MCF 10A (cell line): ENCODE data around the gene LRRIQ4. TPM values are rescaled to one million over a fixed set of nuclear protein-coding genes. Genes with fewer than 3 reads are reported as not detected.

Source experiments
- BruUV-seq: library from RNA; stranded (reverse); fragments of 400-500 nt; replicated peaks from 2 replicates; lab custom pipeline; 2021; lab: Mats Ljungman, UMichigan
- CTCF ChIA-PET: fragments of 300-600 bp; sonication (Branson Sonifier 250); formaldehyde crosslinking; extraction: SDS; loops from one replicate; lab custom pipeline; 2021; ENCODE audit warnings: antibody characterized with exemption, inconsistent platforms; lab: Yijun Ruan, JAX
- POLR2A ChIA-PET: fragments of 300-600, 350-650 bp; sonication (Branson Sonifier 250); formaldehyde crosslinking; extraction: SDS; loops from one replicate; lab custom pipeline; 2020; ENCODE audit warnings: antibody characterized with exemption, inconsistent platforms; lab: Yijun Ruan, JAX
- DNase-seq: peaks from one replicate; pipeline ENCODE4 v3.0.0-alpha.2; 2018; ENCODE audit not compliant: unreplicated experiment
- H3K27ac Mint-ChIP-seq: one replicate; pipeline ENCODE4 v1.8.0; 2022; ENCODE audit warnings: mild to moderate bottlenecking, low read depth, mixed read lengths; ENCODE audit not compliant: unreplicated experiment
- H3K27me3 Mint-ChIP-seq: one replicate; pipeline ENCODE4 v1.8.0; 2022; ENCODE audit warnings: mixed read lengths; ENCODE audit not compliant: insufficient read depth, unreplicated experiment
- H3K36me3 Mint-ChIP-seq: one replicate; pipeline ENCODE4 v1.8.0; 2022; ENCODE audit warnings: mild to moderate bottlenecking, moderate library complexity, mixed read lengths; ENCODE audit not compliant: insufficient read depth, unreplicated experiment
- H3K4me1 Mint-ChIP-seq: one replicate; pipeline ENCODE4 v1.8.0; 2022; ENCODE audit warnings: mixed read lengths; ENCODE audit not compliant: insufficient read depth, unreplicated experiment
- H3K4me3 Mint-ChIP-seq: one replicate; pipeline ENCODE4 v1.8.0; 2022; ENCODE audit warnings: mild to moderate bottlenecking, moderate library complexity, mixed read lengths; ENCODE audit not compliant: unreplicated experiment
- H3K9me3 Mint-ChIP-seq: one replicate; pipeline ENCODE4 v1.8.0; 2022; ENCODE audit warnings: mixed read lengths; ENCODE audit not compliant: unreplicated experiment
- CTCF ChIP-seq: fragments of 200-600 bp; IDR thresholded peaks from one replicate; pipeline ENCODE4 v1.8.0; 2022; ENCODE audit warnings: antibody characterized with exemption, mild to moderate bottlenecking; ENCODE audit not compliant: unreplicated experiment
- intact Hi-C: fragments of 100-400 bp; cut with micrococcal nuclease; formaldehyde crosslinking; loops from 2 replicates; pipeline ENCODE4 v1.14.1; 2022
- total RNA-seq: library from RNA; stranded (reverse); gene quantifications from 2 replicates; pipeline ENCODE4 v1.2.3, GENCODE V29; 2022

LRRIQ4 gene
- total RNA-seq, 1 experiment from 2014 or later = not detected

GRCh38 chr3:169780742-169781141, 31.9 kb upstream of the LRRIQ4 start:
- H3K9me3 Mint-ChIP-seq = no peaks in the 10 kb centered on the region
- H3K36me3 Mint-ChIP-seq = peaks cover 82% of the 10 kb centered on the region
- DNase-seq = no peak
- H3K4me1 Mint-ChIP-seq = peaks cover 13% of the 10 kb centered on the region
- H3K27me3 Mint-ChIP-seq = no peaks in the 10 kb centered on the region
- H3K4me3 Mint-ChIP-seq = no peak overlapping the region
- ChIA-PET CTCF (interaction anchor here (0.6 kb wide), 1 partner anchor 111 kb away, joined by 3 read pairs; no protein-coding TSS in a partner anchor), POLR2A (interaction anchor here (1.1 to 2.0 kb wide), 3 partner anchors 11 to 26 kb away, joined by 5 to 7 read pairs (median 5); partner anchors contain the start of gene ACTRT3)
- no peak for TF ChIP-seq CTCF
- BruUV-seq = no TSS peak
- intact Hi-C loops = no loop called here
- no peak overlapping the region for H3K27ac Mint-ChIP-seq

- BruUV-seq = no TSS peak
- ChIA-PET POLR2A (no interaction called here), CTCF (interaction anchor here (0.6 kb wide), 1 partner anchor 112 kb away, joined by 3 read pairs; no protein-coding TSS in a partner anchor)
- H3K9me3 Mint-ChIP-seq = no peaks in the 10 kb centered on the region
- intact Hi-C loops = no loop called here
- peaks cover 82% of the 10 kb centered on the region for H3K36me3 Mint-ChIP-seq
- H3K27me3 Mint-ChIP-seq = no peaks in the 10 kb centered on the region
- H3K4me3 Mint-ChIP-seq = no peak overlapping the region
- H3K27ac Mint-ChIP-seq = no peak overlapping the region
- peaks cover 13% of the 10 kb centered on the region for H3K4me1 Mint-ChIP-seq
- no peak for DNase-seq
- TF ChIP-seq CTCF = no peak
These were observed 31.3 kb upstream of the LRRIQ4 start for GRCh38 chr3:169781209-169781855.

GRCh38 chr3:169787120-169787519, 25.6 kb upstream of the LRRIQ4 start:
- POLR2A ChIA-PET = interaction anchor here (0.7 kb wide), 1 partner anchor 368 kb away, joined by 3 read pairs; no protein-coding TSS in a partner anchor
- Mint-ChIP-seq H3K9me3 (no peaks in the 10 kb centered on the region), H3K4me1 (no peaks in the 10 kb centered on the region), H3K4me3 (no peak overlapping the region), H3K36me3 (peaks cover 62% of the 10 kb centered on the region), H3K27ac (no peak overlapping the region), H3K27me3 (no peaks in the 10 kb centered on the region)
- DNase-seq = no peak
- TF ChIP-seq CTCF = no peak
- intact Hi-C loops = no loop called here
- CTCF ChIA-PET = no interaction called here
- BruUV-seq = no TSS peak

- Mint-ChIP-seq H3K9me3 (no peaks in the 10 kb centered on the region), H3K4me3 (no peak overlapping the region), H3K27me3 (no peaks in the 10 kb centered on the region), H3K4me1 (no peaks in the 10 kb centered on the region), H3K27ac (no peak overlapping the region), H3K36me3 (peaks cover 56% of the 10 kb centered on the region)
- no TSS peak for BruUV-seq
- ChIA-PET POLR2A (no interaction called here), CTCF (no interaction called here)
- TF ChIP-seq CTCF = no peak
- DNase-seq = no peak
- intact Hi-C loops = no loop called here
These were observed 24.9 kb upstream of the LRRIQ4 start for GRCh38 chr3:169787791-169788190.
